ENCODE results near the gene UNC45B.

DNA sequence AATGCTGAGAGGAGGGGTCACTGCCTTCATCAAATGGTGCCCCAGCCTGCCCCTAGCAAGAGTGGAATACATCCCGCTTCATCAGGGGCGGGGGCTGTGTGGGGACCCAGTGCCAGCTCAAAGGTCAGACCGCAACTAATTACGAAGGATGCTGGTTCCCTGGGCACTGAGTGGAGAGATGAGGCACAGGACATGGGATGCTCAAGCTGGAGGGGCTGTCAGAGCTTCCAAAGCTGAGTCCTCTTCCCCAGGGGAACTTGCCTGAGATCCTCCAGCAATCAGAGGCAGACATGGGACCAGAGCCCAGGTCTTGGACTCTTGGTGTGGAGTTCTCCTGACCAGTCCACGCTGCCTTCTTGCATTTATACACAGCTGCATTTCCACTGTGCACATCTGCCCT is 18.9 kb downstream of the UNC45B start:
- no peak for TF ChIP-seq CTCF (IDR thresholded peaks at IDR 0.05)
- TF ChIP-seq POLR2A (IDR thresholded peaks at IDR 0.05): no peak
